PC-3 (cell line): Measurements from ENCODE around the gene GLB1L2. TPM values are rescaled to one million over a fixed set of nuclear protein-coding genes. Genes with fewer than 3 reads are reported as not detected.

ENCODE experiments used
- ATAC-seq: fragments of 200-7000 bp; cut with Tn5 transposase; 2 replicates; pipeline ENCODE4 v1.9.1; 2020; ENCODE audit warnings: mild to moderate bottlenecking, moderate library complexity
- BruUV-seq: library from RNA; stranded (reverse); fragments of 400-500 nt; replicated peaks from 2 replicates; lab custom pipeline; 2021; lab: Mats Ljungman, UMichigan
- CTCF ChIA-PET: fragments of 300-600 bp; sonication (Branson Sonifier 250); formaldehyde crosslinking; loops from one replicate; lab custom pipeline; 2022; ENCODE audit warnings: antibody characterized with exemption; lab: Charles Lee
- POLR2A ChIA-PET: fragments of 300-600 bp; sonication (Branson Sonifier 250); formaldehyde crosslinking; loops from one replicate; lab custom pipeline; 2022; ENCODE audit warnings: antibody characterized with exemption; ENCODE audit not compliant: unreplicated experiment; lab: Charles Lee
- DNase-seq: peaks from one replicate; pipeline ENCODE4 v3.0.0-alpha.2; 2015
- H2AFZ ChIP-seq: fragments of 300-600 bp; sonication (generic); 2 replicates; pipeline ENCODE4 v1.6.0; 2016; ENCODE audit warnings: antibody characterized with exemption, low read length
- H3F3A ChIP-seq: fragments of 300-600 bp; sonication (generic); one replicate; pipeline ENCODE4 v1.6.0; 2017; ENCODE audit warnings: antibody characterized with exemption, low read length, control low read depth, mild to moderate bottlenecking; ENCODE audit not compliant: unreplicated experiment
- H3K27ac ChIP-seq: fragments of 300-600 bp; sonication (generic); 2 replicates; pipeline ENCODE4 v1.5.1; 2016; ENCODE audit warnings: mild to moderate bottlenecking, low read length
- H3K27me3 ChIP-seq: fragments of 300-600 bp; sonication (generic); 2 replicates; pipeline ENCODE4 v1.6.1; 2016; ENCODE audit warnings: low read length, mixed read lengths
- H3K36me3 ChIP-seq: fragments of 300-600 bp; sonication (generic); 2 replicates; pipeline ENCODE4 v1.6.1; 2016; ENCODE audit warnings: low read depth, mixed run types, low read length, mixed read lengths
- H3K4me1 ChIP-seq: fragments of 300-600 bp; sonication (generic); 2 replicates; pipeline ENCODE4 v1.5.1; 2016; ENCODE audit warnings: low read length; ENCODE audit not compliant: insufficient read depth
- H3K4me2 ChIP-seq: fragments of 300-600 bp; sonication (generic); 2 replicates; pipeline ENCODE4 v1.6.0; 2016; ENCODE audit warnings: low read length
- H3K4me3 ChIP-seq: fragments of 300-600 bp; sonication (generic); 2 replicates; pipeline ENCODE4 v1.5.1; 2016; ENCODE audit warnings: mild to moderate bottlenecking, low read length, mixed read lengths
- H3K79me2 ChIP-seq: fragments of 300-600 bp; sonication (generic); 2 replicates; pipeline ENCODE4 v1.6.1; 2017; ENCODE audit warnings: low read length, mixed read lengths
- H3K9ac ChIP-seq: fragments of 300-600 bp; sonication (generic); 2 replicates; pipeline ENCODE4 v1.6.0; 2016; ENCODE audit warnings: mild to moderate bottlenecking, low read length
- H3K9me2 ChIP-seq: fragments of 300-600 bp; sonication (generic); replicated peaks from 2 replicates; pipeline ENCODE4 v1.6.1; 2016; ENCODE audit warnings: mixed run types, low read length, mixed read lengths
- H3K9me3 ChIP-seq: fragments of 300-600 bp; sonication (generic); 2 replicates; pipeline ENCODE4 v1.6.1; 2016; ENCODE audit warnings: low read length, mixed read lengths
- H4K20me1 ChIP-seq: fragments of 300-600 bp; sonication (generic); 2 replicates; pipeline ENCODE4 v1.6.1; 2016; ENCODE audit warnings: low read length, mixed read lengths
- CTCF ChIP-seq: fragments of 300-600 bp; sonication (generic); conservative IDR thresholded peaks from 2 replicates; pipeline ENCODE4 v1.5.1; 2017; ENCODE audit warnings: antibody characterized with exemption, low read depth, mild to moderate bottlenecking, low read length
- EZH2 ChIP-seq: fragments of 300-600 bp; sonication (generic); IDR thresholded peaks from one replicate; pipeline ENCODE4 v1.6.1; 2017; ENCODE audit warnings: antibody characterized with exemption, mild to moderate bottlenecking, low read length; ENCODE audit not compliant: unreplicated experiment
- EZH2phosphoT487 ChIP-seq: fragments of 300-600 bp; sonication (generic); IDR thresholded peaks from 2 replicates; pipeline ENCODE4 v1.6.1; 2018; ENCODE audit warnings: mild to moderate bottlenecking, antibody characterized with exemption, low read length, borderline replicate concordance
- intact Hi-C: fragments of 100-400 bp; cut with micrococcal nuclease; formaldehyde crosslinking; loops from 2 replicates; pipeline ENCODE4 v1.9.0; 2023
- total RNA-seq: library from RNA; depleted of rRNA; stranded (reverse); fragments of >200 nt; gene quantifications from 2 replicates; pipeline ENCODE4 v1.2.3, GENCODE V29; 2014; rRNA removed

The GLB1L2 gene
- total RNA-seq, 1 experiment from 2014 or later, result 0.62 TPM

- no peaks in the 10 kb centered on the region; the same call in 1 of the 2 replicates for H3K9me3 ChIP-seq
- intact Hi-C loops, result no loop called here
- POLR2A ChIA-PET, result no interaction called here
- no peak overlapping the region for H3K27ac ChIP-seq
- no peak for DNase-seq
- H3K9me2 ChIP-seq, result no peaks in the 10 kb centered on the region
- H3K9ac ChIP-seq, result no peak overlapping the region
- no TSS peak for BruUV-seq
- H3K4me2 ChIP-seq, result no peak overlapping the region
- no peak for ATAC-seq
- no peaks in the 10 kb centered on the region for H3F3A ChIP-seq
- TF ChIP-seq CTCF, result no peak
- no peak for TF ChIP-seq EZH2phosphoT487
- no peak for TF ChIP-seq EZH2
- no peaks in the 10 kb centered on the region for H3K79me2 ChIP-seq
- no peaks in the 10 kb centered on the region for H4K20me1 ChIP-seq
- no peaks in the 10 kb centered on the region for H3K36me3 ChIP-seq
- peaks cover 75% of the 10 kb centered on the region for H3K27me3 ChIP-seq
- no peak overlapping the region for H2AFZ ChIP-seq
- H3K4me1 ChIP-seq, result no peaks in the 10 kb centered on the region
- no peak overlapping the region for H3K4me3 ChIP-seq
- CTCF ChIA-PET, result no interaction called here
Observed at GRCh38 chr11:134425413-134425812, 93.6 kb downstream of the GLB1L2 start.

Other genes starting within 250 kb of the GLB1L2 start
- 74.5 and 85.0 TPM in 2 replicates for gene NCAPD3, start 108.0 kb upstream of the GLB1L2 start, total RNA-seq
- gene VPS26B, start 107.3 kb upstream of the GLB1L2 start, total RNA-seq, result 49.2 and 53.9 TPM in 2 replicates
- 56.2 and 56.6 TPM in 2 replicates for gene THYN1, start 78.6 kb upstream of the GLB1L2 start, total RNA-seq
- gene ACAD8, start 78.4 kb upstream of the GLB1L2 start, total RNA-seq, result 17.6 and 22.6 TPM in 2 replicates
- gene GLB1L3, start 55.6 kb upstream of the GLB1L2 start, total RNA-seq, result not detected in 2 replicates
- not detected in 2 replicates for gene B3GAT1, start 80.3 kb downstream of the GLB1L2 start, total RNA-seq